ENCODE results near the gene C6orf52. TPM values are rescaled to one million over a fixed set of nuclear protein-coding genes. Genes with fewer than 3 reads are reported as not detected.

The C6orf52 gene
- polyA plus RNA-seq, 4 donors: 1.6 to 4.4 (median 3.1) TPM

GRCh38 chr6:10658910-10659698, 35.3 kb downstream of the C6orf52 start:
- DNase-seq (ENCODE audit: low read depth in 4 of 4, low spot score in 3 of 4): no peak

- DNase-seq (ENCODE audit: low read depth in 4 of 4, low spot score in 3 of 4): no peak
Measured at GRCh38 chr6:10655508-10656055, 38.8 kb downstream of the C6orf52 start.

- DNase-seq (ENCODE audit: low read depth in 4 of 4, low spot score in 3 of 4): no peak
Measured at GRCh38 chr6:10644225-10644624, 50.2 kb downstream of the C6orf52 start.

DNA sequence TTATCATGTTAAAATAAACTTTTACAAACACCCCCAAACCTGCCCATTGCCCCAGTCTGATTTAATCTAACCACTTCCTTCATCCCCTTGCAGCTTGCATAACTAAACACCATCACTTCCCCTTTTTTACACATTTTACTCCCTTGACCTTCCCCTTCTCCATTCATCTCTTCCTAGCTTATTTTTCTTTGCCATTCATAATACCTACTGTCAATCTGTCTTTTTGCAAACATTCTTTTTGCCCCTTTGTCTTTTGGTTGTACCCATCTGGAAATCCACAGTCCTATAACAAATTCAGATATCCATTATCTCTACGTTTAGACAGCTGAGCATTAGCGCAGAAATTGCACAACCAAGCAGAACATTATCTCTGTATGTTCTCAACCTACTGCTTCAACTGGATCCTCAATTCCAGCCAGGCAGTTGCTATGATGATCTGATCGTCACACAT, 51.2 kb downstream of the C6orf52 start:
- no peak for DNase-seq (ENCODE audit: low read depth in 4 of 4, low spot score in 3 of 4)

- DNase-seq (ENCODE audit: low read depth in 4 of 4, low spot score in 3 of 4): no peak
Measured at GRCh38 chr6:10641528-10641927, 52.9 kb downstream of the C6orf52 start.

DNA sequence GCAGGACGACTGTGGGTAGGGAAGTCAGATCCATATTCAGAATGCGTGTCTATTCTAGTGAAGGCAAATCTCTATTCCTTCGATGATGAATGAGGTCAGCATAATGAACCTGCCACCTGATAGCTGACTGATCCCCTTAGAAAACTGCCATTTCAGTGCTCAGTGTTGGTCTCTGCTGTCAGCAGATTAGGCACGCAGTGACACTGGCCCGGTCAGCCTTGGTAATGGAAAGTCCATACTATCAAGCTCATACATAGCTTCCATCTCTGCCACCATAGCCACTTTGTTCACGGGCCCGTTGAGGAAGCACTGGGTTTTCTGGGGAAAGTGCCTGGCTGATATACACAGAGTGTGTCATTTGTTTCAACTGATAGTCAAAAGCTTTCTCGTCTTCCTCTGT, 54.0 kb downstream of the C6orf52 start:
- DNase-seq (ENCODE audit: low read depth in 4 of 4, low spot score in 3 of 4): no peak

- no peak for DNase-seq (ENCODE audit: low read depth in 4 of 4, low spot score in 3 of 4)
Measured at GRCh38 chr6:10633216-10633615, 61.2 kb downstream of the C6orf52 start.

GRCh38 chr6:10630178-10630577, 64.2 kb downstream of the C6orf52 start:
- DNase-seq (ENCODE audit: low read depth in 4 of 4, low spot score in 3 of 4): no peak

DNA sequence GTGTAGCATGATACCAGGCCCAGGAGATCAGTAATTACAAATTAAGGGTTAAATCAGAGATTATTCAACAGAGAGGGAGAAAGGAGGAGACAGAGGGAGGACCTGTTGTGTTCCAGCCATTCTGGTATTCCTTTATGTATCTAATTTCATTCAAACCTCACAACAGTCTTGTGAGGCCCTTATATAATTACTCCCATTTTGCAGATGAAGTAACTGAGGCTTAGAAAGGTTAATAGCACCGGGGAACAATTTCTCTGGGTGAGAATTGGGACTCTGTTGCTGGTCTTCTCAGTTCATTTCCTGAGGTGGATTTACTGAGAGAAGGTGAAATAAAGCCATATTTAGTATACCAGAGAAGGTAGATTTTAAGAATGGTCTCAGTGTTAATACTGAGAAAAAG, 66.6 kb downstream of the C6orf52 start:
- no peak for DNase-seq (ENCODE audit: low read depth in 4 of 4, low spot score in 3 of 4)

DNA sequence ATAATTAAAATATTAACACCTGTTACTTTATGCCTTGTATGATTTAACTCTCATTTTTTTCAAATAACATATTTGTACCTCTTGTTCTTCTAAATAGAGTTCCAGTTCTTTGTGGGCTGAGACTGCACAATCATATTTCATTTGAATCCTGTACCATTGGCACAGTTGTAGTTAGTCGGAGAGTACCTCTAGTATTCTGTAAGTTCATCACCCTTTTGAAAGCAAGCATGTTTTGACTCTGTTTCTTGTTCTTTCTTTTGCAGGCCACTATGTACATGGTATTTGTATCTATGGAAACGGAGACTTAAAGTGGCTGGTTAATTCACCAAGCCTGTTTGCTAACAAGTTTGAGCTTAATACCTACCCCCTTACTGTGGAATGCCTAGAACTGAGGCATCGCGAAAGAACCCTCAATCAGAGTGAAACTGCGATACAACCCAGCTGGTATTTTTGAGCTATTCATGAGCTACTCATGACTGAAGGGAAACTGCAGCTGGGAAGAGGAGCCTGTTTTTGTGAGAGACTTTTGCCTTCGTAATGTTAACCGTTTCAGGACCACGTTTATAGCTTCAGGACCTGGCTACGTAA, 68.2 kb downstream of the C6orf52 start:
- DNase-seq (ENCODE audit: low read depth in 4 of 4, low spot score in 3 of 4): no peak

GRCh38 chr6:10624836-10625235, 69.6 kb downstream of the C6orf52 start:
- DNase-seq (ENCODE audit: low read depth in 4 of 4, low spot score in 3 of 4): no peak

DNA sequence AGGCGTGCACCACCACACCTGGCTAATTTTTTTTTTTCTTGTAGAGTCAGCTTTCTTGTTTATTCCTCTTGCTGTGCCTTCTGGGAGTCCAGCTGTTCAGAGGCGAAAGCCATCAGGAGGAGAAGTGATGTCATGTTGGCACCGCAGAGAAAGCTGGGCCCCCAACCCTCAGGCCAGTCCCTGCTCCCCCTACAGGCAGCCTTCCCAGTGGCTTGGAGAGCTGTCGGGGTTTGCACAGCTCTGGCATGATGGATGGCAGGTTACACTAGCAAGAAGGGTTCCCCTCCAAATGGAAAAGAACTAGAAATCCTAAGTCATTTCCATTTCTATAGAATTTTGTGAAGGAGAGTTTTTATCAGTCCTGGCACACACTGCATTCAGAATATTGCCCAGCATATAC, 72.6 kb downstream of the C6orf52 start:
- DNase-seq (ENCODE audit: low read depth in 4 of 4, low spot score in 3 of 4): no peak

Other genes starting within 250 kb of the C6orf52 start
- gene GCNT2, start 173.3 kb downstream of the C6orf52 start, polyA plus RNA-seq (ENCODE audit: insufficient read length in 4 of 4): 10 to 100 TPM in 3 of 4 donors, 1 to 10 TPM in 1; 5.7 to 18.8 (median 16.1) TPM
- gene PAK1IP1, start 356 bp upstream of the C6orf52 start, polyA plus RNA-seq (ENCODE audit: insufficient read length in 4 of 4): 10 to 100 TPM; 20.6 to 24.9 (median 21.7) TPM
- 100 to 1,000 TPM; 149 to 187 (median 161) TPM for gene TMEM14C, start 28.5 kb upstream of the C6orf52 start, polyA plus RNA-seq (ENCODE audit: insufficient read length in 4 of 4)
- 100 to 1,000 TPM in 1 of 4 donors, 10 to 100 TPM in 3; 75.1 to 109 (median 95.8) TPM for gene TMEM14B, start 53.2 kb upstream of the C6orf52 start, polyA plus RNA-seq (ENCODE audit: insufficient read length in 4 of 4)
- gene MAK, start 143.9 kb upstream of the C6orf52 start, polyA plus RNA-seq (ENCODE audit: insufficient read length in 4 of 4): 1 to 10 TPM in 3 of 4 donors, under 1 TPM in 1; 0.45 to 2.8 (median 1.4) TPM
- gene GCM2, start 187.4 kb upstream of the C6orf52 start, polyA plus RNA-seq (ENCODE audit: insufficient read length in 4 of 4): under 1 TPM in 1 of 4 donors, not detected in 3; 0.14 TPM
- gene SYCP2L, start 192.4 kb upstream of the C6orf52 start, polyA plus RNA-seq (ENCODE audit: insufficient read length in 4 of 4): 1 to 10 TPM; 3.8 to 6.9 (median 4.4) TPM

Measured in left renal pelvis (tissue), 4 donors.